Hematopoietic multipotent progenitor cell treated with erythropoietin and hydrocortisone succinate and interleukin-3 and kit ligand, for 15 days (in vitro differentiated cells): ENCODE results near the gene AP5Z1.

Source experiments
- DNase-seq: peaks from one replicate; pipeline ENCODE4 v3.0.0-alpha.2; 2015; ENCODE audit warnings: low spot score

Gene AP5Z1

DNA sequence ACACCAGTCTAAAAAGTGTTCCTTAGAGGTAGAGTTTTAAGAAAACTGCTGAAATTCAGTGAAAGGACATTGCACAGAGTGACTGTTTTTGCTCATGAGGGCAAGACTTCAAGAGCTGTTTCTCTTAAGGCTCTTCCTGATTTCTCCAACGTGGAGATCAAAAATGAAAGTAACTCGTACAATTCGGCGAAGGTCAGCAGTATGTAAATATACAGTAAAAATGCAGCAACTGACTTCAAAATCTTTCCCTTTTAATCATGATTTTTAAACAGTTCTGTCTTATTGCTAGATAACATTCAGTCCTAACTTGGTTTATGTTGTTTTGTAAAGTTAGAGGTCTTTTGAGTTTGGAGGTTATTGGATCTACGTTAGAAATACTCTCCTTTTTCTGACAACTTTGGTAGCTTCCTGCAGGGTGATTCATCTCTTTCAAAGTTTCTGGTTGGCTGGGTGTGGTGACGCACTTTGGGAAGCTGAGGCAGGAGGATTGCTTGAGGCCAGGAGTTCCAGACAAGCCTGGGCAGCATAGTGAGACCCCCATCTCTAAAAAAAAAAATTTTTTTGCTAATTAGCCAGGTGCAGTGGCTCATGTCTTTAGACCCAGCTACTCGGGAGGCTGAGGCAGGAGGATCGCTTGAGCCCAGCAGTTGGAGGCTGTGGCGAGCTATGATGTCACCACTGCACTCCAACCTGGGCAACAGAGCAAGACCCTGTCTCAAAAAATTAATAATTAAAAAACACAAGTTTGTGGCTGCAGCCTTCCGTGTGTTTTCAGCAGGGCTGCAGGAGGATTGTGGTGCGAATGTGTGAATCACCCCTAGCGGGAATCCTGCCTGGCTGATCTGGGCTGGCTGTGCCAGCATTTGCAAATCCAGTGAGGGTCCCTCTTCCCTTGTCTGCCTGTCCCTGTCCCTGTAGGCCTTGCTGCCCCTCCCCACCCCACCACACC is 29.2 kb upstream of the AP5Z1 start:
- DNase-seq = peak; percentile 24

GRCh38 chr7:4747013-4747412 is 28.4 kb upstream of the AP5Z1 start:
- no peak for DNase-seq

DNA sequence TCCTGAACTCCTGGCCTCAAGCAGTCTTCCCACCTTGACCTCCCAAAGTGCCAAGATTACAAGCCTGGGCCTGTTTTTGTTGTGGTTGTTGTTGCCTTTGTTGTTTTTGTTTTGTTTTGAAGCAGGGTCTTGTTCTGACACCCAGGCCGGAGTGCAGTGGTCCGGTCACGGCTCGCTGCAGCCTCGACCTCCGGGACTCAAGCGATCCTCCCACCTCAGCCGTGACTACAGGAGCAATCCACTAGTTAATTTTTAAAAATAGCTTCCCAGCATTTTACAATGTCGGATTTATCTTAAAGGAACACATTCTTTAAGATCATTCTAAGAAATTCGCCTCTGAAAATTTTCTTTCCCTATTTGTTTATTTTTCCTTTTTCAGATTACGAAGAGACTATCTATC is 27.7 kb upstream of the AP5Z1 start:
- DNase-seq = no peak

DNA sequence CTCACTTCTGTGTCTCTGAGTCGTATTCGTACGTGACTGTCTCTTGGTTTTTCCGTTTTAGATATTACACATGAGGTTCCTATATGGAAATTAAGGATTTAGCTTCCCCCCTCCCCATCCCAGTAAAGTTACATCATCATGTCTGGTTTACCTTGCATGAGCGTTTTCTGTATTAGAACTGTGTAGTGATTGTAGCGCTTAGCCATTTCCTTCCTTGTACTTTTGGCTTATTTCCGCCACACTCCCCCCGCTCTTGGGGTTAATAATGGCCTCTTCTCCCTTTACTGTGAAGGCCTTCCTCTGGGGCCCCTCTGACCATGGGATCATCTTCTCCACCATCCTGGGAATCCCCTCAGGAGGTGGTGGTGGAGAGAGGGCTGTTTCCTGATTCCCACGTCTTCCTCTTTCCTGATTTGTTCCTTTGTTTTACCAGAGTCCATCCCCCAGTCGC is 27.2 kb upstream of the AP5Z1 start:
- no peak for DNase-seq

DNA sequence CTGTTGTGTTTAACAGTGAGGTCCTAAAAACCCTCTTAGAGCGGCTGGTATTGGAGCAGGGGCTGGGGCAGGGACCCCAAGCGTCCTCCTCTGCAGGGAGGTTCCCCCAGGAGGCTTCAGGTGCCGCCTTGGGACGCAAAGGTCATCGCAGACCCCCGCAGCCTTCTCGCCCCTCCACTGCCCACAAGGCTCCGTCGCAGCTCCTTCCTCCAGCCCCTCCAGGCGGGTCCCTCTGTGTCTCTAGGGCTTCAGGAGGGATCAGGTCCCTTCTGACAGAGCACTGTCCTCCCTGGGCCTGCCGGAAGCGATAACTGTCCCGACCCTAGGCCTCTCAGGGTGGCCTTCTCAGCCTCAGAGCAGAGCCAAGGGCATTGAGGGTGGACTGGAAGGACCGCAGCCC is 26.1 kb upstream of the AP5Z1 start:
- DNase-seq = no peak

GRCh38 chr7:4749798-4750197 is 25.6 kb upstream of the AP5Z1 start:
- no peak for DNase-seq

DNA sequence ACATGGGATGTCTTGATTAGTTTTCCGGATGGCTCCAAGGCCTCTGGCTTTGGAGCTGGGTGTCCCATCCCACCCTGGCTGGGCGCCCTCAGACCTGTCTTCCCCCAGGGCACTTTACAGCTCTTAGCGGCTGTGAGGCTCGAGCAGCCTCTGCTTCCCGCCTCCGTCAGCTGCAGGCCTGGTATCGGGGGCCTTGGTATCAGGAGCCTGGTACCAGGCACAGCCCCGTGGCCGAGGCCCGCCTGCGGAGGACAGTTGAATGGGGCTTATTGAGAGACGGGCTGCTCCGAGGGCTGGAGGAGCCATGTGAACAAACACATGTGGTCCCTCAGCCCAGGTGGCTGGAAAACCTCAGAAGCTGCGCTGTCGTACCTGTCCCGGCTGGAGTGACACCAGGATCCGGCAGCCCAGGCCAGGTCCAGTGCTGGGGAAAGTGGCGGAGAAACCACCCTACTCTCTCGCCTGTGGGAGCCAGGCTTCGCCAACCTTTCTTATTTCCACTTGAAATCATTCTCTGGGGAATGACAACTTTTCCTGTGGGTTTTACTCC is 23.9 kb upstream of the AP5Z1 start:
- no peak for DNase-seq

GRCh38 chr7:4753598-4754432 is 21.6 kb upstream of the AP5Z1 start:
- peak; percentile 81 for DNase-seq

DNA sequence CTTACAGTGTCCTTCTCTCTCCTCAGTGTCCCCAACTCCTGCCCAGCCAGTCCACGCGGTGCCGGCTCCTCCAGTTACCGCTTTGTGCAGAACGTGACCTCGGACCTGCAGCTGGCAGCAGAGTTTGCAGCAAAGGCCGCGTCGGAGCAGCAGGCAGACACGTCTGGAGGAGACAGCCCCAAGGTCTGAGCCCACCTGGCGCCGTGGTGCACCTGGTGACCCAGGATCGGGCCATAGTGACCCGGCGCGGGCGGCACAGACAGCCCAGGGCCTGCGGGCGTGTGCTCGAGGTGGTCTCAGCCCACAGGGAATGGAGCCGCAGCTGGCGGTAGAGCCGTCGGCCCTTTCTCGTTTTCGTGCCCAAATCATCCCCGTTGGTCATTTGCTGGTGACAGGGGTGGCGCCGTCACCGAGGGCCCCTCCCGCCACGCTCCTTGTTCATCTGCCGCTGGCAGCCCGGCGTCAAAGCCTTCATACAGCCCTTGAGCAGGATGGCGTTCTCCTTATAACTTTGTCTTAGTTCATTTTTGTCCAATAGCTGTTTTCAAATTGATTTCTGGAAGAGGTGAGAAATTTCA is 20.9 kb upstream of the AP5Z1 start:
- DNase-seq = no peak

GRCh38 chr7:4755045-4755444 is 20.4 kb upstream of the AP5Z1 start:
- no peak for DNase-seq

DNA sequence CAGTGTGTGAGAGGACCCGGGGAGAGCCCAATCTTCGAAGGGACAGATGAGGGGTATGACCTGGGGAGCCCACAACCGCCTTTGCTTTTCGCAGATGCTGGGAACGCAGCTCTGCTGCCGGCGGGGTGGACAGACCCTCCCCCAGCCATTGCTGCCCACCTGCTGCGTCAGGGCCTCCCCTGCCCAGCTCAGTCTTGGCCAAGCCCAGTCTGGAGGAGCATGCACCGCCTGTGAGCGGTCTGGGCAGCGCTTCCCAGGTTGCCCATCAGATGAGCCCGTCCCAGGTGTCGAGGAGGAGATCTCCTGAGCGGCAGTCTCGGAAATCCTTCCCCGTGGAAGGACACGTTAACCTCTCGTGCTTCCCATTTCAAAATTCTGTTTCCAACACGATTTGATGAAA is 17.3 kb upstream of the AP5Z1 start:
- no peak for DNase-seq

GRCh38 chr7:4758791-4759190 is 16.6 kb upstream of the AP5Z1 start:
- no peak for DNase-seq

DNA sequence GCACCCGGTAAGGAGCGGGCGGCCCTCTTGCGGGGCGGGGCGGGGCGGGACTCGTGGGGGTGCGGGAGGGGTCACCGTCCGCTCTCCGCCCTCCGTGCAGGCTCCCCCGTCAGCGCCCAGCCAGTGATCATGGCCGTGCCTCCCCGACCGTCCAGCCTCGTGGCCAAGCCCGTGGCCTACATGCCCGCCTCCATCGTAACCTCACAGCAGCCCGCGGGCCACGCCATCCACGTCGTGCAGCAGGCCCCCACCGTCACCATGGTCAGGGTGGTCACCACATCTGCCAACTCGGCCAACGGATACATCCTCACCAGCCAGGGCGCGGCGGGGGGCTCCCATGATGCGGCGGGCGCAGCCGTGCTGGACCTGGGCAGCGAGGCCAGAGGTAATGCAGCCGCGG is 16.2 kb upstream of the AP5Z1 start:
- no peak for DNase-seq

GRCh38 chr7:4760952-4761351 is 14.5 kb upstream of the AP5Z1 start:
- DNase-seq = no peak

- no peak for DNase-seq
Measured at GRCh38 chr7:4762121-4763055, 13.0 kb upstream of the AP5Z1 start.

DNA sequence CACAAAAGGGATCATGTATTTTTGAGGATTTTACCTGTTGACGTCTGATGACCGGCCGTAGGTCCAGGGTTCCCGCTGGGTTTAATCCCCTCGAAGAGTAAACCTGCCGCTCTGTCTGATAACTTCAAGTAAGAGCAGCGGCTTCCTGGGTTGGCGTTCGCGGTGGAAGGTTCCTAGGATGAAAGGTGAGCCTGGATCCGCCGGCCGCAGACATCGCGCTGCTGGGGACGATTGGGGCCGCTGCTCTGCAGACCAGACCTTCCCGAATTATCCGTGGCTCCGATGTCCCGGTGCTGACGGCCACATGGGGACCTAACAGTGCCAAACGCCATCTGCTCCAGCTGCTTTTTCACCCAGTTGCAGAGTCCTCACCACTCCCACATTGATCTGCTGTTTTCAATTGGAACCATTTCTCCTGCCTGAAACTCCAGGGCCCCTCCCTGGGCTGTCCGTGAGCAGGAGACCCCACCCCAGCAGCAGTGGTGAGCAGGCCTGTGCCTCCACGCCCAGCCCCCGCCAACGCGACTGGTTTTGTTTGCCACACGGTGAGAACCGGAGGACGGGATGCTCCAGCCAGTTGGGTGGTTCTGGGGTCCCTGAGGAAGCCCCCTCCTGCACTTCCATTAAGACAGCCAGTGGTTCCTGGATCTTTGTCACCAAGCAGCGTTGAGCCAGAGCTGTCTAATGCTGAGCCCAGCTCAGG is 12.2 kb upstream of the AP5Z1 start:
- no peak for DNase-seq

DNA sequence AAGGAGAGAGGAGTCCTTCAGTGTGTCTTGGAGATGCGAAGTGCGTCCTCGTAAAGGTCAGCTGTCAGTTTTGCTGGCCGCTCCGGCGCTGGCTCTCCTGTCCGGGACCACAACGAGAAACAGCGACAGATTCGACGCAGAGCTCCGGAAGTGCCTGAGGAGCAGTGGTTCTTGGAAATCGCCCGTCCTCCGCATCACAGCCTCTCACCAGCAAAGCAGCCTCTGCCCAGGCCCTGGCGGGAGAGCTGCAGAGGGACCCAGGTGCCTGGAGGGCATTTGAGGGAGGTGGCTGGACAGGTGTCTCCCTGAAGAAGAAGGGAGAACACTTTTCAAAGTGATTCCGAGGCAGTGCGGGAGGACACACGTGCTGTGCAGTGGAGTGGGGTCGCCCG is 11.6 kb upstream of the AP5Z1 start:
- no peak for DNase-seq

- DNase-seq = no peak
Measured at GRCh38 chr7:4764402-4765007, 10.9 kb upstream of the AP5Z1 start.

DNA sequence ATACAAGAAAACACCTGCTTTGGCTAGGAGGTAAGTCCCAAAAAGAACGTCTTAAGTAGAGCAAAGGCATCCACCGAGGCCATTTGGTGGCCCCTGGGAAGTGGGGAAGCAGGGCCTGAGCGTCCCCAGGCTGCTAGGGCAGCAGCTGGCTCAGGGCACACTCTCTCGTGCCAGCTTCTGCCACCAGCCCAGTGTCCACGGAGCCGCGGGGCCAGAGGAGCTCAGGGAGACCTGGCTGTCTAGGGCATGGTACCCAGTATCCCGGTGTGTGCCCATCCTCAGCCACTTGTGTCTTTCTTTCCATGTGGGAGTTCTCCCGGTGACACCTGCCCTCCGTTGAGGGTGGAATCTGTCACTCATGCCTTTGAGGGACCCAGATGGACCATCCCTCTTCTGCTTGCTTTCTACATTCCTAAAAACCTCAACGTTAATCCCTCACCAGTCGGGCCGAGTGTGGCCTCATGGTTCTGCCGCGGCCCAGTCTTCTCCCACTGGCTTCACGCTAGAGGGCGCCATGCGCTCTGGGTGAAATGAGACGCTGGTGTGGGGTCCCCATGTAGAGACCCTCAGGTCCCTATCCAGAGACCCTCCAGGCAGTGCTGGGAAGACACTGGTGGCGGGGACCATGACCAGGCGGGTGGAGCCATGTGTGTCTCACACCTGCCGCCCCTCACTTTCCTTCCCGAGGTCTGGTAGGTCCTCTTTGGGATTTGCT is 9.5 kb upstream of the AP5Z1 start:
- DNase-seq = no peak
